Endothelial cell of hepatic sinusoid (primary cell): ENCODE data around the gene SIL1.
"Not testable (repeated sequence)": the region's sequence is repeated elsewhere in the genome, so short reads cannot be mapped to it uniquely, and the experiment has no call there.

Experiments used
- in situ Hi-C: cut with HindIII; loops from 2 replicates; pipeline ENCODE4 v1.10.0; 2017; ENCODE audit warnings: low sequenced_read_pairs

SIL1 gene

DNA sequence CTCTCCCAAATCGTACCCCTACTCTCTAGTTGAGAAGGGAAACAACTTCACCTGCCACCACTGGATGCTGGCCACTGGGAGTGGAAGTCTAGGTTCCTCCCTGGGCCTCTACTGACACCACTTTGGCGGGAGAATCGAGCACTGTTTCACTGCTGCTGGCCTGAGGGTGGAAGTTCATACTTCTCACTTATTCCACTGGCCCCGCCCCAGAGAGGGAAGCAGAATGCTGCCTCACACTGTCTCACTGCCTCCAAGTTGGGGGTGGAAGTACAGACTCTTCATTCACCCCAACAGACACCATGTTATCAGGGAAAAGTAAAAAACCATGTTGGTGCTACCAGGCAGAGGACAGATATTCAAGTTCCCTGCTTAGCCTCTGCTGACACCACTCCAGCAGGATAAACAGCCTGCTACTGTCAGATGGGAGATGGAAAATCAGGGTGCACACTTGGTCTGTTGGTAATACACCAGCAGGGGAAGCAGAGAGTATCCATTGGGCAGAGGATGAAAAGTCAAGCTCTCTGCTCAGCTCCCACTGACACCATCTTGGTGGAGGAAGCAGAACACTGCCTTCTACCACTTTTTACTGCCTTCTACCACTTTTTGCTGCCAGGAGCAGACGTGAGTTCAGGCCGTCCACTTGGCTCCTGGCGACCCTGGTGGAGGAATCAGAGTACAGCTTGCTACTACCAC is 159.4 kb downstream of the SIL1 start:
- in situ Hi-C loops, result no loop called here

- in situ Hi-C loops, result no loop called here
Measured at GRCh38 chr5:139037732-139038131, 160.4 kb downstream of the SIL1 start.

GRCh38 chr5:139036332-139036731 is 161.8 kb downstream of the SIL1 start:
- in situ Hi-C loops, result not testable (repeated sequence)

GRCh38 chr5:139027150-139027549 is 171.0 kb downstream of the SIL1 start:
- in situ Hi-C loops, result no loop called here

DNA sequence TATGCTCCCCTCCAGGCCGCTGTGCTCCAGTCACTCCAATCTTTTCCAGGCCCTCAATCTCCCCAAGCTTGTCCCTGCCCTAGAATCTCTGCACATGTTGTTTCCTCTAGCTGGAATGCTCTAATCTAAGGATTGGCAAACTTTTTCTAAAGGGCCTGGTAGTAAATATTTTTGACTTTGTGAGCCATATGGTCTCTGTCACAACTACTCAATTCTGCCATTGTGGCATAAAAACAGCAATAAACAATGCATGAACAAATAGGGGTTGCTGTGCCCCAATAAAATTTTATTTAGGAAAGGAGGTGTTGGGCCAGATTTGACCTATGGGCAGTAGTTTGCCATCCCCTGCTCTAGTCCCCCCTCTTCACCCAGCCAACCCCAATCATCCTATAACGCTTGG is 172.5 kb downstream of the SIL1 start:
- in situ Hi-C loops, result no loop called here

GRCh38 chr5:139023286-139023685 is 174.9 kb downstream of the SIL1 start:
- in situ Hi-C loops, result no loop called here

DNA sequence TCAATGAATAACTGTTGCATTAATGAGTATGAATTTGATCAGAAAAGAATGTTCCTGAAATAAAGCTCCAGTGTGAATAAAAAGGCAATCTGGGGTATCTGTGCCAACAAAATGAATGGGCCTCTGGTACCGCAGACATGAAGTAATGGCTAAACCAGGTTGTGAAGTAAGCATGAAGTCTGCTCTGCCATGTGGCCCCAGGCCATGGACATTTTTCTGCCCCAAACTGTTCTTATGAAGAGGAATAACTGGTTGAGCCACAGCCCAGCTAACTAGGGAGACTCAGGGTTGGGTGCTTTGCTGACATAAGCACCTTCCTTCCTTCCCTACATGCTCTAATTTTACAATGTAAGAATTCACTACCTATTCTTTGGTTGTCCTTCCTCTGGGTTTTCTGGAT is 175.6 kb downstream of the SIL1 start:
- in situ Hi-C loops, result no loop called here

- in situ Hi-C loops, result no loop called here
Measured at GRCh38 chr5:139021346-139021745, 176.8 kb downstream of the SIL1 start.

- in situ Hi-C loops, result no loop called here
Measured at GRCh38 chr5:139019880-139020279, 178.3 kb downstream of the SIL1 start.

- in situ Hi-C loops, result no loop called here
Measured at GRCh38 chr5:139019211-139019610, 179.0 kb downstream of the SIL1 start.

DNA sequence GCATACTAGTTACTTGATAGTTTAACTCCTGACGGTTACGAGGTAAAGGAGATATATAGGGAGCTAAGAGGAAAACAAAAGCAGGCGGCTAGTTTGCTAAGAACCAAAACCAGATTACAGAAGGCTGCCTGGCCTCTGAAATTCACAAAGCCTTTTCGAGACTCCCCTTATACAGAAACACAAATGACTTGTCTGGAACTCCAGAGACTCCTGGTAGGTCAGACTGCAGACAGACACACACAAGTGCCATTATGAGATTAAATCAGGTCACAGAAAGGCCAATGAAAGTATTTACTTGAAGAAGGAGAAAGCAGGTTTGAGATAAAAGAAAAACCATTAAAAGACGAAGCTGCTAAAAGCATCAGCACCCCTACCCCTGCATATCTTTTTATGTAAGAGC is 180.5 kb downstream of the SIL1 start:
- in situ Hi-C loops, result no loop called here

GRCh38 chr5:139016186-139016585 is 182.0 kb downstream of the SIL1 start:
- in situ Hi-C loops, result no loop called here

DNA sequence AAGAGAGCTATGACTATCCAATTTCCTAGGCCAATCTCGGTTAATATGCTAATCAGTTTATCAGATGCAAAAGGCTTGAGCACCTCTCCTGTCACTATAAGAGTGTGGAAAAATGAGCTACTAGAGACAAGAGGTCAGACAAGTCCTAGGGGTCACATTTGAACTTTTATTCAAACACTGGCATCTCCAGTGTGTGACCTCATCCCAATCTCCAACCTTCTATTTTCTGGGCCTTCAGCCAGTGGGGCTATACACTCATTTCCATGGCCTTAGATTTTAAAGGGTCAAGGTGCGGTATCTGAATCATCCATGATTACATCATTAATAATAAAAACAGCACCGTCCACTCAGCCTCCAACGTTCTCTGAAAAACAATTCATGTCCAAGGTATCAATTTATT is 183.4 kb downstream of the SIL1 start:
- in situ Hi-C loops, result no loop called here

DNA sequence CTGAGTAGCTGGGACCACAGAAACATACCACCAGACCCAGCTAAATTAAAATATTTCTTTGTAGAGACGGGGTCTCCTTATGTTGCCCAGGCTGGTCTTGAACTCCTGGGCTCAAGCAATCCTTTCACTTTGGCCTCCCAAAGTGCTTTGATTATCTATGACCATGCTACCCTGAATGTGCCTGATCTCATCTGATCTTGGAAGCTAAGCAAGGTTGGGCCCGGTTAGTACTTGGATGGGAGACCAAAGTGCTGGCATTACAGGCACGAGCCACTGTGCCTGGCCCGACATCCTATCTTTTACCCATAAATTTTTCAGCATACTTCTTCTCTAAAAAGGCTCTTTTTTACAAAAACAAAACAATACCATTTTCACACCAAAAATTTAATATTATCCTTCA is 186.0 kb downstream of the SIL1 start:
- in situ Hi-C loops, result no loop called here

DNA sequence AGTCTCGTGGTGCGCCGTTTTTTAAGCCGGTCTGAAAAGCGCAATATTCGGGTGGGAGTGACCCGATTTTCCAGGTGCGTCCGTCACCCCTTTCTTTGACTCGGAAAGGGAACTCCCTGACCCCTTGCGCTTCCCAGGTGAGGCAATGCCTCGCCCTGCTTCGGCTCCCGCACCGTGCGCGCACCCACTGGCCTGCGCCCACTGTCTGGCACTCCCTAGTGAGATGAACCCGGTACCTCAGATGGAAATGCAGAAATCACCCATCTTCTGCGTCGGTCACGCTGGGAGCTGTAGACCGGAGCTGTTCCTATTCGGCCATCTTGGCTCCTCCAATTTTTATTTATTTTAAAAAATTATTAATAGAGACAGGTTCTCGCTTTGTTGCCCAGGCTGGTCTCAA is 187.0 kb downstream of the SIL1 start:
- in situ Hi-C loops, result not testable (repeated sequence)

DNA sequence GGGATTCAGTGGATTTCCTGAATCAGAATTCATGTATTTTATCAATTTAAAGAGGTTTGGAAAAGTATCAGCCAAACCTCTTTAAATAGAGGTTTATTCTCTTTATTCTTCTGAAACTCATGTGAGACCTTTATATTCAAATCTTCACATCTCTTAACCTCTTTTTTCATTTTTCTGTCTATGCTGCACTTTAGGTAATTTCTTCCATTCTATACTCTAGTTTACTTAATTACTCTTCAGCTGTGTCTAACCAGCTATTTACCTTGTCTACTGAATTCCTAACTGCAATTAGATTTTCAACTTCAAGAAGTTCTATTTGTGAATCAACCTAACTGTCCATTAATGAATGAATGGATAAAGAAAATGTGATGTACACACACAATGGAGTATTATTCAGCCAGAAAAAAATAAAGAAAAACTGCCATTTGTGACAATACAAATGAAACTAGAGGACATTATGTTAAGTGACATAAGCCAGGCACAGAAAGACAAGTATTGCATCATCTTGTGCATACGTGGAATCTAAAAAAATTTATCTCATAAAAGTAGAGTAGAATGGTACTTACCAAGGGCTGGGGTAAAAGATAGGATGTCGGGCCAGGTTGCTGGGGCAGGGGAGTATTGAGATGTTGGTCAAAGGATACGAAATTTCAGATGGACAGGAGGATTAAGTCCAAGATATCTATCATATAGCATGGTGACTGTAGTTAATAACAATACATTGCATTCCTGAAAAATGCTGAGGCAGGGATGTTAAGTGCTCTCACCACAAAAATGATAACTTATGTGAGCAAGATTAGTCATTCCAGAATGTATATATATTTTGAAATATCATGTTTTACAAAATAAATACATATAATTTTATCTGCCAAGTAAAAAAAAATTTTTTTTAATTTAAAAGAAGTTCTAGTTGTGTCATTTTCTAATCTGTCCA is 193.5 kb downstream of the SIL1 start:
- in situ Hi-C loops, result no loop called here

- in situ Hi-C loops, result no loop called here
Measured at GRCh38 chr5:138999674-139000073, 198.5 kb downstream of the SIL1 start.

- in situ Hi-C loops, result no loop called here
Measured at GRCh38 chr5:138998521-138998920, 199.6 kb downstream of the SIL1 start.

DNA sequence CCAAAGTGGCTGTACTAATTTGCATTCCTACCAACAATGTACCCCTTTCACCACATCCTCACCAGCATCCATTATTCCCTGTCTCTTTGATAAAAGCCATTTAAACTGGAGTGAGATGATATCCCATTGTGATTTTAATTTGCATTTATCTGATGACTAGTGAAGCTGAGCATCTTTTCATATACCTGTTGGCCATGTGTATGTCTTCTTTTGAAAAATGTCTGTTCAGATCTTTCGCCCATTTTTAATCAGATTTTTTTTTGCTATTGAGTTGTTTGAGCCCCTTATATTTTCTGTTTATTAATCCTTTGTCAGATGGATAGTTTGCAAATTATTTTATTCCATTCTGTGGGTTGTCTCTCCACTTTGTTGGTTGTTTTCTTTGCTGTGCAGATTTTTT is 202.0 kb downstream of the SIL1 start:
- in situ Hi-C loops, result no loop called here

DNA sequence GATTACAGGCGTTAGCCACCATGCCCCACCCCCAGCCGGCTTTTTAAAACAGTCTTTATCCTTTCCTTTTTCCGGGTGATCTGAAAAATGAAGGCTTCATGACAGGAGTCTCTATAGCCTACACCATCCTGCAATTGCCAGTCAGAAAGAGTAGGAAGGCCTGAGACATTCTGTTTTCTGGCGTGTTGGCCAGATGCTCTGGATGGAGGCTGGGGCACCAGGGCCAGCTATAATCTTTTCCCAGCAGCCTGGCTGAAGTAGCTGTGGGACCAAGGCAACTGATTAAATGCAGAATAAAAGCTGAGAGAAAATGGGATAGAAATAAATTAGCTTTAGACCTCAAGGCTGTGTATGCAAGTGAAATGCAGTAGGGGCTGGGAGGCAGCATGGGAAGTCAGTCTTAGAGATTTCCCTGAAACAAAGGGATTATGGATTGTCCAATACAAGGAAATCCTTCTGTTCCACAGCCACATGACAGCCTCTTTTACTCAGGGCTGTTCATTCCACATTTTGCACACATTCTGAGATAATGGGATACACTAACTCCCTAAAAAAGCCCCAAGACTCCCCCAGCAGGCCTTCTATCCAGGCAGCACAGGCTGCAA is 207.1 kb downstream of the SIL1 start:
- in situ Hi-C loops, result no loop called here

DNA sequence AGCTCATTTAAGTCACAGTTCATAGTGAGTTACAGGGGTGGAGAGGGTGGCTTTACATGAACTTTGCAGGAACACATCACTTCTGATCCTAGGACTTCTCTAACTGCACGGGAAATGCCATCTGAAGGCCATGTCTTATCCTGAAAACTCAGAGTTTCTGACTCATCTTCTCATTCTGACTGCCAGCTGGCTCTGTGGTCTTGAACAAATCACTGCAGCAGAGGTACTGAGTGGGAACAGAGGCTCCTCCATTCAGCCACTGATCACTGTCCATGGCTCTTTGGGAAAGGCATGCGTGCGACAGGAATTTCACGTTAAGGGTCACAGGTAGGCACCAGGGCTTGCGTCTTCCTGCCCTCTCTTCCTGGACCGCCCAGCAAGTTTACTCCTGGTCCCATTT is 208.4 kb downstream of the SIL1 start:
- in situ Hi-C loops, result no loop called here
